HG03159 (cell line): ENCODE results near the gene RSU1.

Source experiments
- ATAC-seq: cut with Tn5 transposase; IDR thresholded peaks from one replicate; pipeline ENCODE4 v1.9.1; 2021; ENCODE audit warnings: mild to moderate bottlenecking, moderate library complexity; ENCODE audit not compliant: unreplicated experiment

Gene RSU1

DNA sequence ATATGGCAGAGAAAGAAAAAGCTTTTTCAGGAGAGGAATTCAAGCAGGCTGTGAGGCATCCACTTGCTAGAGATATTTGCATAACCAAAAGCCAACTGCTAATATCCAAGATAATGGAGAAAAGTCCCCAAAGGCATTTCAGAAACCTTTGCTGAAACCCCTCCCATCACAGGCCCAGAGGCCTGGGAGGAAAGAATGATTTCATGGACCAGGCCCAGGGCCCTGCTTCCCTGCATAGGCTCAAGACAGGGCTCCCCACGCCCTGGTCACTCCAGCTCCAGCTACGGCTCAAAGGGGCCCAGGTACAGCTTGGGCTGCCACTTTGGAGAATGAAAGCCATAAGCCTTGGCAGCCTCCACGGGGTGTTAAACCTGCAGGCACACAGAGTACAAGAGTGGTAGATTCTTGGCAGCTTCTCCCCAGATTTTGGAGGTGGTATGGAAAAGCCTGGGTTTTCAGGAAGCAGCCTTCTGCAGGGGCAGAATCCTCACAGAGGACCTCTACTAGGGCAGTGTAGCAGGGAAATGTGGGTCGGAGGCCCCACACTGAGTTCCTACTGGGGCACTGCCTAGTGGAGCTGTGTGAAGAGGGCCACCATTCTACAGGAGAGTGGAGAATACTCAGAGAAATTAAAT lies 5.6 kb upstream of the RSU1 start:
- no peak for ATAC-seq

DNA sequence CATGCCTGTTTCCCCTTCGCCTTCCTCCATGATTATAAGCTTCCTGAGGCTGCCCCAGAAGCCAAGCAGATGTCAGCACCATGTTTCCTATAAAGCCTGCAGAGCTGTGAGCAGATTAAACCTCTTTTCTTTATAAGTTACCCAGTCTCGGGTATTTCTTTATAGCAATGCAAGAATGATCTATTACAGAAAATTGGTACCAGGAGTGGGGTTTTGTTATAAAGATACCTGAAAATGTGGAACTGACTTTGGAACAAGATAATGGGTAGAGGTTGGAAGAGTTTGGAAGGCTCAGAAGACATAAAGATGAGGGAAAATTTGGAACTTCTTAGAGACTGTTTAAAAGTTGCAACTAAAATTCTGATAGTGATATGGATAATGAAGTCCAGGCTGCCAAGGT lies 4.8 kb upstream of the RSU1 start:
- no peak for ATAC-seq

GRCh38 chr10:16820421-16820820 lies 3.2 kb upstream of the RSU1 start:
- no peak for ATAC-seq

DNA sequence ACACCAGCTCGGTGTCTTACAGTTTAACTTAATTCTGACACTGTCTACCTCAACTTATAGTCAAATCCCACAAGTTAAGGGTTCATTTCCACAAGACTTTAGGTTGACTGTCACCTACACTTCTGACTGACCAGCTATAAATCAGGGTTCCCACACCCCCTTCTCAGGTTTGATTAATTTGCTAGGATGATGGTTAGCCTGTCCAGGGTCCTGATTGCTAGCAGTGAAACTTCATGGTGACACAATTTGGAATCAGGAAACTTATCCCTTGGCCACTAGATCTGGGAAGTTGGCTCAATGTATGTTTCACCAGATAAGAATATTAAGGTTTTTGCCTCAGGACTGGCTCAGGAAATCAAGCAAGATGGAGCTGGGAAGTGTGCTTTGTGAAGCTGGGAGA lies 2.8 kb upstream of the RSU1 start:
- ATAC-seq: no peak

GRCh38 chr10:16819436-16819835 lies 2.2 kb upstream of the RSU1 start:
- no peak for ATAC-seq

DNA sequence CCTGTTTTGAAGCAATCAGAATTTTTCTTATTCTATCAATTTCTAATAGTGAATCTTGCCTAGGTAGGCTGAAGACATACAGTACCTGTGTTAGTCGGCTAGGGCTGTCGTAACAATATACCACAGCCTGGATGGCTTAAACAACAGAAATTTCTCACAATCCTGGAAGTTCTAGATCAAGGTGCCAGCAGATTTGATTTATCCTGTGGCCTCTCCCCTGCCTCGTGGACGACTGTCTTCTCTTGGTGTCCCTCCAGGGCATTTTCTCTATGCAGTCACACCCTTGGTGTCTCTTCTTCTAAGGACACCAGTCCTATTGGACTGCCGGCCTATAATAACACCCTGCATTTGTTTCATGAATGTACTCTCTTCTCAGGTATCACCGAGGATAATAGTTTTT lies 1.8 kb upstream of the RSU1 start:
- ATAC-seq: no peak

DNA sequence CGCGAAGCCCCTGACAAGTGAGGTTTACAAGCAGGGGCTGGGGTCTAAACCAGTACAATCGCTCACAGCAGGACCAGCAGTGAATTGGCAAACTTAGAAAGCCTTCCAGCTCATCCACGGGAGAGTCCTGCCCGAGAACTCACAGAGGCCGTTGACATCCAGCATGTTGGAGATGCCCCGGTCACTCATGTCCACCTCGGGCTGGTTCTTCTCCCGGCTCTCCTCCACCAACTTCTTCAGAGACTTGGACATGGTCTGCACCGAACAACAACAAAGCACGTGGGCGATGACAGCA lies 447 bp downstream of the RSU1 start:
- no peak for ATAC-seq

GRCh38 chr10:16816171-16816570 lies 1.1 kb downstream of the RSU1 start:
- ATAC-seq: no peak

- ATAC-seq: no peak
These were observed 3.2 kb downstream of the RSU1 start for GRCh38 chr10:16814012-16814411.

DNA sequence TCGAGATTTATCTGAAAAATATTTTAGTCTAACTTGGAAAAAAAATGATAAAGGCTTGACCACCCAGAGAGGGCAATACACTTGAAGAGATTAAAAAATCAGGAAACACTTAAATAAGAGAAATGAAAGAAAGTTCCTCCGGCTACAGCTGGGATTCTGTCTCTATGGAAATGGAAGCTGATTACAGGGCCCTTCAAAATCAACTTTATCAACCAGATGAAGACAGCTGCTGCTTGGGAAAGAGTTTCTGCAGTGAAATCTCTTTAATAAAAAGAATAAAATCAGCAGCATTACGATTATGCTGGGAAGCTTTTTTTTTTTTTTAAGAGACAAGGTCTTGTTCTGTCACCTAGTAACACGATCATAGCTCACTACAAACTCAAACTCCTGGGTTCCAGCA lies 4.5 kb downstream of the RSU1 start:
- ATAC-seq: no peak

GRCh38 chr10:16811765-16812164 lies 5.5 kb downstream of the RSU1 start:
- no peak for ATAC-seq

DNA sequence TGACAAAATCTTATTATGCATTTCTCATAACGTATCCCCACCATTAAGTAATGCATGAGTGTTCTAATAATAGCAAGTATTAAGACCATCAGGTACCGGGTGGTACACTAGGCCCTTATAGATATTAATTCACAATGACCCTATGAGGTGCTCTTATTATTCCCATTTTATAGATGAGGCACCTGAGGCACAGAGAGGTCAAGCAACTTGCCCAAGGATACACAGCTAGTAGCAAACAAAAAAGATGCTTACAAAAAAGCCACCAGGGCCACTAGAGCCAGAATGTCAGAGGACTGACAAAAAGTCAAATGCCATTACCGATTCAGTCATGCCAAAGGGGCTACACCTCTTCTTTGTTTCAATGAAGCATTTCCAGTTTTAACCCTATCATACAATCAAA lies 5.9 kb downstream of the RSU1 start:
- no peak for ATAC-seq

DNA sequence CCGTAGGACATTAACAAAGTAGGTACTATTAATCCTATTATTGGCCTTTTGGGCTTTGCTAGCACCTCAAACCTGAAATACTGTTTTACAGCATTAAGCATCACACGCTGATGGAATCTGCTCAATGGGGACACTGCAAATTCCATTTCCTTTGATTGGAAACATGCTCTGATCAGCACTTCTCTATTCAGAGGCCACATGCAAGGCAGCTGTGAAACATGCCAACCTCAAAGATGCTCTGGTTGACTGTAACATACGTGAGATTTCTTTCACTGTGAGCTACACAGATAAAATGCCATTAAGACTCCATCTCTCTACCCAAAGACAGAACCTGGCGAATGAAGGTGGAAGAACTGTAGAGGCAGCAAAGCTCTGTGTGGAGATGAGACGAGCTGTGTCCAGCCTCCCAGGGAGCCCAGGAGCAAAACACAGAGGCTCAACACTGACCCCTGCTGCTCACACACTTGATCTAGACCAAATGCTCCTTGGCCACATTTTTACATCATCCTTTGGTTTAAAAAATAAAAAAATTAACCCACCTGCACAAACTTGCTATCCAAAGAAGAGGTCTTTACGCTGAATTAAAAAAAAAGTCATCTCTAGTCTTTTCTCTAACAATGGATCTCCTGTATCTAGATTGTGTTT lies 8.0 kb downstream of the RSU1 start:
- peak; percentile 88 for ATAC-seq

DNA sequence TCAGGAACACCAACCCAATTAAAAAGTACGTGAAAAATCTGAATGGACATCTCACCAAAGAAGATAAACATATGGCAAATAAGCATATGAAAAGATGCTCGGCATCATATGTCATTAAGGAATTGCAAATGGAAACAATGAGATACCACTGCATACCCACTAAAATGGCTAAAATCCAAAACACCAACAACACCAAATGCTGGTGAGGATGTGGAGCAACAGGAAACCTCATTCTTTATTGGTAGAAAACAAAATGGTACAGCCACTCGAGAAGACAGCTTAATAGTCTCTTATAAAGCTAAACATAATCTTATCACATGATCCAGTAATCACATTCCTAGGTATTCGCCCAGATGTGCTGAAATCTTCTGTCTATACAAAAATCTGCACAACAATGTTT lies 13.1 kb downstream of the RSU1 start:
- ATAC-seq: no peak

DNA sequence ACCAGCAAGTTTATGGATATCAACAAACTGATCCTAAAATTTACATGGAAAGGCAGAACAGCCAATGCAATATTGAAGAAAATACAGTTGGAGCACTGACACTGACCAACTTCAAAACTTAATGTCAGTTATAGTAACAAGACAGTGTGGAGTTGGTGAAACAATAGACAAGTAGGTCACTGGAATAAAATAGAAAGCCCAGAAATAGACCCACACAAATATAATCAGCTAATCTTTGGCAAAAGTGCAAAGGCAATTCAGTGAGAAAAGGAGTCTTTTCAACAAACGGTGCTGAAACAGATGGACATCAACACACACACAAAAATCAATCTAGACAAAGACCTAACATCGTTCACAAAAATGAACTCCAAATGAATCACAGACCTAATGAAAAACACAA lies 13.8 kb downstream of the RSU1 start:
- no peak for ATAC-seq

GRCh38 chr10:16799621-16800020 lies 17.6 kb downstream of the RSU1 start:
- peak; percentile 85 for ATAC-seq

- ATAC-seq: no peak
These were observed 18.7 kb downstream of the RSU1 start for GRCh38 chr10:16798571-16798970.

GRCh38 chr10:16795410-16796073 lies 21.7 kb downstream of the RSU1 start:
- no peak for ATAC-seq

DNA sequence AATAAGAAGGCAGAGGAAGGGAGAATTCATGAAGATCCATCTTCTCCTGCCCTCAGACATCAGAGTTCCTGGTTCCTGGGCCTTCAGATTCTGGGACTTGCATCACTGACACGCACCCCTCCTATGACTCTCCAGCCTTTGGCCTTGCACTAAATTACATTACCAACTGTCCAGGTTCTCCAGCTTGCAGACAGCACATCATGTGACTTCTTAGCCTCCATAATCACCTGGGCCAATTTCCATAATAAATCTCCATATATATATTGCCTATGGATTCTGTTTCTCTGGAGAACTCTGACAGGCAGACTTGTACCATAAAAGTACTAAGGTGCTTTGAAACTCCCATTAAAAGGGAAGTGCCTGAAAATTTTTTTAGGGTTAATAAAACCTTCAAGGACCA lies 23.2 kb downstream of the RSU1 start:
- no peak for ATAC-seq

- no peak for ATAC-seq
These were observed 24.5 kb downstream of the RSU1 start for GRCh38 chr10:16792675-16793074.

DNA sequence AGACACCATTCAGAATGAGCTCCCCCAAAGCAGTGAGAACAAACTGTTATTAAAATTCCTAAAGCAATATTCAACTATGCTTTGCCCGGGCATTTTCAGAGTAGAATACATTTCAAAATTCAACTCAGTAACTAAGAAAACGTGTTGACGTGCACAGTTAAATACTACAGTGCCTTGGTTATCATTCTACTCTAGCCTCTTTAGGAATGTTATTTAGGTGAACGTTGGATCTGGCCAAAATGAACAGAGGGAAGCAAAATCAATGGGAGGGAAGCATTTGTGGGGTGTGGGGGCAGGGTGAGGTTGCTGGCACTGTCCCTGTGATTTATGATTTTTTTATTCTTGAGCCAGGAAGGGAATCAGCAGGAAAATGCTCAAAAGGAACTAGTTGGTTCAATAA lies 27.5 kb downstream of the RSU1 start:
- no peak for ATAC-seq

DNA sequence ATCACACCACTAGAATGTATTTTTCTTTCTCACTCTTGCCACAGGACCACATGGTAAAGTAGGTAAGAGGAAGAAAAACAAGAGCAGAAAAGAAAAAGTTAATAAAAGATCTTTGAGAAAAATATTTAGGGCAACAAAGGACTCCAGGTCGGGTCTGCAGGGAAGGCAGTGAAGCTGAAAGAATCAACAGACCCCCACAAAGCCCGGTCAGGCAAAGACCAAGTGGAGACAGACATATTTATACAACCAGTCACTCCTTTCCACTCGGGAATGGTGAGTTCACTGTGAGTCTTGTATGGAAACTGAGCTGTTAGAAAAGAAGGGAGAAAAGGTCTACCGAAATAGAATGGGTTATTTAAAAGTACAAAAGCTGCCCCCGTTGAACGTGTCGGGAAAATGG lies 28.0 kb downstream of the RSU1 start:
- no peak for ATAC-seq

DNA sequence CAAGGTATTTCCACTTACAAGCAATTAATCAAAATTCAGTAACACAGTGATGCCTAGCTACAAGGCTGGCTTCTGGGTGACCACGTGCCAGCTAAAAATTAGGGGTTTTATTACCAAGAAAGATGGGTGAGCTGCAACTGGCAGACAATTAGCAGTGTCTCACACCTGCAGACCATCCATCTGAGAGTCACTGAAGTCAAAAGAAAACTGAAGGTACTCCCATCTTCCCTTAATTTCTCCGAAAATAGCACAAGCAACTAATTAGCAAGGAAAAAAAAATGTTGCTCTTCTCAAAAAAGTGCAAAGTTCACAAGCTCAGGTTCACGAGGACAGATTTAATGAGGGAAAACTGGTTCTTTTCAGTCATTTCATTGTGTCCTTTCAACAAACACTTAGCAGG lies 28.4 kb downstream of the RSU1 start:
- ATAC-seq: no peak
